Measurements from ENCODE around the gene KAT2B. TPM values are rescaled to one million over a fixed set of nuclear protein-coding genes. Genes with fewer than 3 reads are reported as not detected.

KAT2B gene
- total RNA-seq, 8 experiments from 2014 or later = 7.2 to 25.6 (median 10.0) TPM

GRCh38 chr3:20059929-20060328 is 19.7 kb downstream of the KAT2B start:
- Histone ChIP-seq H3K4me3 (no peak overlapping the region), H3K27ac (no peak overlapping the region), H3K4me1 (replicated peaks in 1 of 2) (peaks cover 9 to 12% of the 10 kb centered on the region in 2 donors)
- in situ Hi-C loops (cut with MboI; ENCODE audit: low pct_unique_long_range_greater_than_20kb in 2 of 9, low sequenced_read_pairs in 9 of 9, unreplicated experiment in 9 of 9) = no loop called here
- 11 to 100% (median 90%) methylated on average over 1 to 3 of the region's 3 CpGs; no CpG with 5 or more reads in 1 of the 10 experiments for WGBS, 10 experiments
- ATAC-seq (replicated peaks in 6 of 8) = peak in 1 of 8 experiments; percentile 56

GRCh38 chr3:20060974-20061685 is 20.9 kb downstream of the KAT2B start:
- in situ Hi-C loops (cut with MboI; ENCODE audit: low pct_unique_long_range_greater_than_20kb in 2 of 9, low sequenced_read_pairs in 9 of 9, unreplicated experiment in 9 of 9) = no loop called here
- H3K4me3 ChIP-seq = no peak overlapping the region
- 66 to 100% (median 90%) methylated on average over 2 to 4 of the region's 4 CpGs for WGBS, 10 experiments
- no peak overlapping the region for H3K27ac ChIP-seq
- ATAC-seq (replicated peaks in 6 of 8) = peak in 2 of 8 experiments; percentile 19 to 48
- H3K4me1 ChIP-seq (replicated peaks in 1 of 2) = peaks cover 0 to under 1% of the 10 kb centered on the region in 2 donors

GRCh38 chr3:20062996-20063395 is 22.8 kb downstream of the KAT2B start:
- H3K4me3 ChIP-seq = no peak overlapping the region
- in situ Hi-C loops (cut with MboI; ENCODE audit: low pct_unique_long_range_greater_than_20kb in 2 of 9, low sequenced_read_pairs in 9 of 9, unreplicated experiment in 9 of 9) = no loop called here
- no peak overlapping the region for H3K27ac ChIP-seq
- 74 to 100% (median 90%) methylated on average over 3 to 4 of the region's 4 CpGs; no CpG with 5 or more reads in 3 of the 10 experiments for WGBS, 10 experiments
- ATAC-seq (replicated peaks in 6 of 8) = no peak
- peaks cover 0 to 2% of the 10 kb centered on the region in 2 donors for H3K4me1 ChIP-seq (replicated peaks in 1 of 2)

- ATAC-seq (replicated peaks in 6 of 8) = no peak
- in situ Hi-C loops (cut with MboI; ENCODE audit: low pct_unique_long_range_greater_than_20kb in 2 of 9, low sequenced_read_pairs in 9 of 9, unreplicated experiment in 9 of 9) = no loop called here
- Histone ChIP-seq H3K27ac (no peak overlapping the region), H3K4me3 (no peak overlapping the region), H3K4me1 (replicated peaks in 1 of 2) (peaks cover 0 to 2% of the 10 kb centered on the region in 2 donors)
- 20 to 100% (median 94%) methylated on average over 1 to 3 of the region's 3 CpGs for WGBS, 10 experiments
Measured at GRCh38 chr3:20064387-20064786, 24.1 kb downstream of the KAT2B start.

GRCh38 chr3:20064796-20065564 is 24.7 kb downstream of the KAT2B start:
- in situ Hi-C loops (cut with MboI; ENCODE audit: low pct_unique_long_range_greater_than_20kb in 2 of 9, low sequenced_read_pairs in 9 of 9, unreplicated experiment in 9 of 9) = no loop called here
- Histone ChIP-seq H3K4me1 (replicated peaks in 1 of 2) (peaks cover 0 to 2% of the 10 kb centered on the region in 2 donors), H3K27ac (no peak overlapping the region), H3K4me3 (no peak overlapping the region)
- WGBS, 10 experiments = 18 to 100% (median 84%) methylated on average over 1 to 5 of the region's 5 CpGs; no CpG with 5 or more reads in 2 of the 10 experiments
- ATAC-seq (replicated peaks in 6 of 8) = peak in 2 of 8 experiments; percentile 23 to 62

GRCh38 chr3:20066079-20066478 is 25.8 kb downstream of the KAT2B start:
- WGBS, 10 experiments = 67 to 100% (median 100%) methylated on average over 1 of the region's 1 CpG; no CpG with 5 or more reads in 5 of the 10 experiments
- peaks cover 1 to 2% of the 10 kb centered on the region in 2 donors for H3K4me1 ChIP-seq (replicated peaks in 1 of 2)
- H3K4me3 ChIP-seq = no peak overlapping the region
- in situ Hi-C loops (cut with MboI; ENCODE audit: low pct_unique_long_range_greater_than_20kb in 2 of 9, low sequenced_read_pairs in 9 of 9, unreplicated experiment in 9 of 9) = no loop called here
- ATAC-seq (replicated peaks in 6 of 8) = no peak
- no peak overlapping the region for H3K27ac ChIP-seq

GRCh38 chr3:20066850-20067617 is 26.8 kb downstream of the KAT2B start:
- Histone ChIP-seq H3K27ac (no peak overlapping the region), H3K4me3 (no peak overlapping the region), H3K4me1 (replicated peaks in 1 of 2) (peaks cover 2 to 9% of the 10 kb centered on the region in 2 donors)
- ATAC-seq (replicated peaks in 6 of 8) = peak in 1 of 8 experiments; percentile 38
- in situ Hi-C loops (cut with MboI; ENCODE audit: low pct_unique_long_range_greater_than_20kb in 2 of 9, low sequenced_read_pairs in 9 of 9, unreplicated experiment in 9 of 9) = no loop called here
- 28 to 93% (median 74%) methylated on average over 2 to 6 of the region's 6 CpGs; no CpG with 5 or more reads in 1 of the 10 experiments for WGBS, 10 experiments

GRCh38 chr3:20068512-20069177 is 28.4 kb downstream of the KAT2B start:
- WGBS, 10 experiments = 60 to 100% (median 85%) methylated on average over 1 to 3 of the region's 3 CpGs

GRCh38 chr3:20069178-20069532 is 28.9 kb downstream of the KAT2B start:
- H3K27ac ChIP-seq = no peak overlapping the region
- H3K4me1 ChIP-seq (replicated peaks in 1 of 2) = peaks cover 9 to 22% of the 10 kb centered on the region in 2 donors
- in situ Hi-C loops (cut with MboI; ENCODE audit: low pct_unique_long_range_greater_than_20kb in 2 of 9, low sequenced_read_pairs in 9 of 9, unreplicated experiment in 9 of 9) = no loop called here
- ATAC-seq (replicated peaks in 6 of 8) = no peak
- no peak overlapping the region for H3K4me3 ChIP-seq

More at GRCh38 chr3:20068512-20069177, 28.4 kb downstream of the KAT2B start:
- Histone ChIP-seq H3K4me3 (no peak overlapping the region), H3K27ac (no peak overlapping the region), H3K4me1 (replicated peaks in 1 of 2) (peaks cover 9 to 17% of the 10 kb centered on the region in 2 donors)
- no peak for ATAC-seq (replicated peaks in 6 of 8)
- in situ Hi-C loops (cut with MboI; ENCODE audit: low pct_unique_long_range_greater_than_20kb in 2 of 9, low sequenced_read_pairs in 9 of 9, unreplicated experiment in 9 of 9) = no loop called here

- WGBS, 10 experiments = 38 to 91% (median 85%) methylated on average over 1 to 2 of the region's 2 CpGs
Measured at GRCh38 chr3:20071175-20071574, 30.9 kb downstream of the KAT2B start.

GRCh38 chr3:20072422-20072821 is 32.2 kb downstream of the KAT2B start:
- H3K4me1 ChIP-seq (replicated peaks in 1 of 2) = peaks cover 11 to 25% of the 10 kb centered on the region in 2 donors
- no peak for ATAC-seq (replicated peaks in 6 of 8)
- no peak overlapping the region for H3K4me3 ChIP-seq
- WGBS, 10 experiments = 71 to 86% (median 73%) methylated on average over 4 to 6 of the region's 6 CpGs; no CpG with 5 or more reads in 3 of the 10 experiments
- in situ Hi-C loops (cut with MboI; ENCODE audit: low pct_unique_long_range_greater_than_20kb in 2 of 9, low sequenced_read_pairs in 9 of 9, unreplicated experiment in 9 of 9) = no loop called here
- H3K27ac ChIP-seq = no peak overlapping the region

More at GRCh38 chr3:20071175-20071574, 30.9 kb downstream of the KAT2B start:
- peaks cover 9 to 22% of the 10 kb centered on the region in 2 donors for H3K4me1 ChIP-seq (replicated peaks in 1 of 2)
- H3K4me3 ChIP-seq = no peak overlapping the region
- in situ Hi-C loops (cut with MboI; ENCODE audit: low pct_unique_long_range_greater_than_20kb in 2 of 9, low sequenced_read_pairs in 9 of 9, unreplicated experiment in 9 of 9) = no loop called here
- H3K27ac ChIP-seq = no peak overlapping the region
- ATAC-seq (replicated peaks in 6 of 8) = peak in 5 of 8 experiments; percentile 75 to 90 (median 85)

- Histone ChIP-seq H3K27ac (no peak overlapping the region), H3K4me3 (no peak overlapping the region), H3K4me1 (replicated peaks in 1 of 2) (peaks cover 11 to 25% of the 10 kb centered on the region in 2 donors)
- in situ Hi-C loops (cut with MboI; ENCODE audit: low pct_unique_long_range_greater_than_20kb in 2 of 9, low sequenced_read_pairs in 9 of 9, unreplicated experiment in 9 of 9) = no loop called here
- WGBS, 10 experiments = 63 to 100% (median 75%) methylated on average over 1 to 5 of the region's 5 CpGs; no CpG with 5 or more reads in 3 of the 10 experiments
- ATAC-seq (replicated peaks in 6 of 8) = no peak
Measured at GRCh38 chr3:20073068-20073467, 32.8 kb downstream of the KAT2B start.
